Activated CD4-positive, CD25-positive, alpha-beta regulatory T cell treated with anti-CD3 and anti-CD28 coated beads, Interleukin-2, amount 50 U/mL, for 24 hours (primary cell): ENCODE results near the gene KIRREL2.
A peak's percentile ranks its signal among the peaks of the same experiment; 100 is the strongest.
"Not testable (repeated sequence)": the region's sequence is repeated elsewhere in the genome, so short reads cannot be mapped to it uniquely, and the experiment has no call there.

Source experiments
- ATAC-seq, 2 donors: fragments of 150-1000 bp; cut with Tn5 transposase; one replicate each; pipeline ENCODE4 v1.10.0; 2021; ENCODE audit warnings: mild to moderate bottlenecking in 1 of 2, moderate library complexity in 1 of 2

Gene KIRREL2

DNA sequence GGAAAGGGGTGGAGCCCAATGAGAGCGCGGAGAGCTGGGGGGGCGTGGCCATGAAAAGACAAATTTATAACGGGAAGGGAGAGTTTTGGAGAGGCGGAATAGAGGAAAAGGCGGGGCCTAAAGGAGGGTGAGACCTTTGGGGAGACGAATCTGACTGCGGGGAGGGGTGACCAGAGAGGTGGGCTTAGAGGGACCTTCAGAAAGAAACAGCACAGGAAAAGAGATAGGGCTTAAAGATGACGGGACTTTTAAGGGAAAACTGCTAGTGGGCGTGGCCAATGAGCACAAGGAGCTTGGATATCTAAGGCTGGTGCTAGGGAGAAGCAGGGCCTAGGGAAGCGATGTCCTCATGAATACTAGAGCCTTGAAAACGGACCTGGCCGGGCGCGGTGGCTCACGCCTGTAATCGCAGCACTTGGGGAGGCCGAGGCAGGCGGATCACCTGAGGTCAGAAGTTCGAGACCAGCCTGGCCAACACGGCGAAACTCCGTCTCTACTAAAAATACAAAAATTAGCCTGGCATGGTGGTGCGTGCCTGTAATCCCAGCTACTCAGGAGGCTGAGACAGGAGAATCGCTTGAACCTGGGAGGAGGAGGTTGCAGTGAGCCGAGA is 13.5 kb downstream of the KIRREL2 start:
- ATAC-seq: not testable (repeated sequence)

DNA sequence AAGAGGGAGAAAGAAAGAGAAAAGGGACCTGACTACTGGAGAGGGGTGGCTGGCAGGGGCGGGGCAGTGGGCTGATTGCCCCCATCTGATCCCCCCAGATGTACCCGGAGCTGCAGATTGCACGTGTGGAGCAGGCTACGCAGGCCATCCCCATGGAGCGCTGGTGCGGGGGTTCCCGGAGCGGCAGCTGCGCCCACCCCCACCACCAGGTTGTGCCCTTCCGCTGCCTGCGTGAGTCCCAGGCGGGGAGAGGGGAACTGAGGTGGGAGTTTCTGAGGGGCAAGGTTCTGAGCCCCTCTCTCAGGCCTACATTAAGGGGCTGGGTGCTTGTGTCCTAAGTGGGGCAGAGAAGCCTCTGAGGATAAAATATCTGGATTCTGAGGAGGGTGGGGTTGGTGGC is 14.1 kb downstream of the KIRREL2 start:
- ATAC-seq: no peak

DNA sequence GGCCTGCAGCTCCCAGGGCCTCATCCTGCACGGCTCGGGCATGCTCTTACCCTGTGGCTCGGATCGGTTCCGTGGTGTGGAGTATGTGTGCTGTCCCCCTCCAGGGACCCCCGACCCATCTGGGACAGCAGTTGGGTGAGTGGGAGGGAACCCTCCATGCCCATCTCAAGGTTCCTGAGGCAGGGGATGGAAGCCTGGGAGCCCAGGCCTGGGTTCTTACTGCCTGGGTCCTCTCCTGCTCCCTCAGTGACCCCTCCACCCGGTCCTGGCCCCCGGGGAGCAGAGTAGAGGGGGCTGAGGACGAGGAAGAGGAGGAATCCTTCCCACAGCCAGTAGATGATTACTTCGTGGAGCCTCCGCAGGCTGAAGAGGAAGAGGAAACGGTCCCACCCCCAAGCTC is 14.9 kb downstream of the KIRREL2 start:
- no peak for ATAC-seq

DNA sequence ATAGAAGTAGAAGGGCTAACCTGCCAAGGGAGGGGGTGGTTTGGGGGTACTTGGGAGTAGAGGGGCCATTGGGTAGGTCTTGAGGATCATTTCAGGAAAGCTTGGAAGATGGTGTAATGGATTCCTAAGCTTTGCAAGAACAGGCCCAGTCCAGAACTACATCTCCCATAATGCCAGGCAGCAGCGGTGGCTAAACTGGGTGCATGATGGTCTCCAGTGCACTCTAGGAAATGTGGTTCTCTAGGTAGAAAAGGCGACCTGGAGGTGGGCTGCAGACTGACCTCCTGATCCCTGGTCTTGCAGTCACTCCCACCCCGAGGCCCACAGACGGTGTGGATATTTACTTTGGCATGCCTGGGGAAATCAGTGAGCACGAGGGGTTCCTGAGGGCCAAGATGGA is 15.5 kb downstream of the KIRREL2 start:
- ATAC-seq: no peak

DNA sequence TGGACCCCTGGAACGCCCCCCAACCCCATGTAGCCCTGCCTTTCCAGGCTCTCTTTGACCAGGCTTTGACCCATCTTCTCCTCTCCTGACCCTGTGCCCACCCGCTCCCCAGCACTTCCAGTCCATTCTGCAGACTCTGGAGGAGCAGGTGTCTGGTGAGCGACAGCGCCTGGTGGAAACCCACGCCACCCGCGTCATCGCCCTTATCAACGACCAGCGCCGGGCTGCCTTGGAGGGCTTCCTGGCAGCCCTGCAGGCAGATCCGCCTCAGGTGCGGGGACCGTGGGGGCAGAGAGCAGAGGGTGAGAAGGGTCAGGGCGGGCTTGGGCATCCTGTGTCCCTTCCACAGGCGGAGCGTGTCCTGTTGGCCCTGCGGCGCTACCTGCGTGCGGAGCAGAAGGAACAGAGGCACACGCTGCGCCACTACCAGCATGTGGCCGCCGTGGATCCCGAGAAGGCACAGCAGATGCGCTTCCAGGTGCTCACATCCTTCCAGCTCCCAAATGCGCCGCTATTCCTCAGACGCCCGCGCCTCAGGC is 17.8 kb downstream of the KIRREL2 start:
- no peak for ATAC-seq

DNA sequence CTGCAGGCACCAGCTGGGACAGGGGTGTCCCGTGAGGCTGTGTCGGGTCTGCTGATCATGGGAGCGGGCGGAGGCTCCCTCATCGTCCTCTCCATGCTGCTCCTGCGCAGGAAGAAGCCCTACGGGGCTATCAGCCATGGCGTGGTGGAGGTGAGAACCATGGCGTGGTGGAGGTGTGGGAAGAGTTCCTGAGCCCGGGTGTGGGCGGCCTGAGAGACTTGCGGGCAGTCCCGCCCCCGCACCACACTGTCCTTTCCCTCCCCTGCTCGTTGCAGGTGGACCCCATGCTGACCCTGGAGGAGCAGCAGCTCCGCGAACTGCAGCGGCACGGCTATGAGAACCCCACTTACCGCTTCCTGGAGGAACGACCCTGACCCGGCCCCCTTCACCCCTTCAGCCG is 22.4 kb downstream of the KIRREL2 start:
- no peak for ATAC-seq

DNA sequence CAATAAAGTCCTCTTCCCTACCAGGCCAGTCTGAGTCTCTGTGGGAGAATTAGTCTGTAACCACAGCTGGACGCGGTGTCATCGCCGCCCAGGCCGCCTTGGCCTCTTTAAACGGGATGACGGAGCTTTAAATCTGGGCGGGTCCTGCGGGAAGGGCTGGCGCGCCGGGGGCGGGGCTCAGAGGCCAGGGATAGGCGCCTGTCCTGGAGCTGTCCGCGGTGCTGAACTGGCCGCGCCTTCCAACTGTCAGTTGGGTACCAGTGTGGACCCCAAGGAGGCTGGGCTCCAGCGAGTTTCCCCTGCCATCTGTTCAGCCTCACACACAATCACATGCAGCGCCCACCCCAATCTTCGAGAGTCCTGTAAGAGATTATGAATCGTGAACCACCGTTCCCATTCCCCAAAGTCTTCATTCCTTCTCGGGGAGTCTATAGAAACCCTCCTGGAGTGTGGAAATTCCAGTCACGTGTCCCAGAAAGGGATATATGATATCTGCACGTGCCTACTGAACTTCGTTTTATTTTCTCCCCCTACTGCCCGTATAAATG is 23.1 kb downstream of the KIRREL2 start:
- peak; percentile 73 to 79 for ATAC-seq

DNA sequence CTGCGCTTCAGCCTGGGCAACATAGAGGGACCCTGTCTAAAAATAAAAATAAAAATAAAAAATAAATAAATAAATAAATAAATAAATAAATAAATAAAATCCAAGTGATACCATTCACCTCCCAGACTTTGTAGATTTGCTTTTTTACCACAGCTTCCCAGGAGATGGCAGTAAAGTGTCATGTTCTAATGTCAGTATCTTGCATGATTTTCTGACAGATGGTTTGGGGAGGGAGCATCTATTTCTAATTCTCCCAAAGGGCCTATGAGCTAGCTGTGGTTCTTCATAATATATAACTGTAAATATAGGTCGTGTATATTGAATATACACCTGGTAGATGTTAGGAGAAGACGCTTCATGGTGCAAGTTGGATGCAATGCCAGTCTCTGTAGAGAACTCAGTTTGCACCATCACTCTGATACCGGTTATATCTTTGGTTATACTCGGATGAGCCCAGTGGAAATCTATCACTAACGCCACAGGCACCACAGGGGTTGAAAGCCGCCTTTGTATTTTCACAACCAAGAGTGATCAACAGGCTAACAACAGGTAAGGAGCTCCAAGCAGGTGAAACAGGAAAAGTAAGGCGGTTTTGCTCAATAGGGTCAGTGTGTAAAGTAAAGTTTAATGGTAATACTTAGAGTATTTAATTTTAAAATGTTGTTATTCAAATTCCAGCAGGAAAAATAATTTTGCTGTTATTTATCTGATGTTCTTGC is 25.6 kb downstream of the KIRREL2 start:
- ATAC-seq: peak; percentile 38 to 54

DNA sequence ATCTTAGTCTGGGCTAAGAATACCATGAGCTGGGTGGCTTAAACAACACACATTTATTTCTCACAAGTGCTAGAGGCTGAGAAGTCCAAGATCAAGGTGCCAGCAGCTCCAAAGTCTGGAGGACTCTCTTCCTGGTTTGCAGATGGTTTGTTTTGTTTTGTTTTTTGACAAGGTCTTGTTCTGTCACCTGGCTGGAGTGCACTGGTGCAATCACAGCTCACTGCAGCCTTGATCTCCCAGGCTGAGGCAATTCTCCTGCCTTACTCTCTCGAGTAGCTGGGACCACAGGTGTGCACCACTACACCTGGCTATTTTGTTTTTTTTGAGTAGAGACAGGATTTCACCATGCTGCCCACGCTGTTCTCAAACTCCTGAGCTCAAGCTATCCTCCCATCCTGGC is 27.2 kb downstream of the KIRREL2 start:
- ATAC-seq: no peak

DNA sequence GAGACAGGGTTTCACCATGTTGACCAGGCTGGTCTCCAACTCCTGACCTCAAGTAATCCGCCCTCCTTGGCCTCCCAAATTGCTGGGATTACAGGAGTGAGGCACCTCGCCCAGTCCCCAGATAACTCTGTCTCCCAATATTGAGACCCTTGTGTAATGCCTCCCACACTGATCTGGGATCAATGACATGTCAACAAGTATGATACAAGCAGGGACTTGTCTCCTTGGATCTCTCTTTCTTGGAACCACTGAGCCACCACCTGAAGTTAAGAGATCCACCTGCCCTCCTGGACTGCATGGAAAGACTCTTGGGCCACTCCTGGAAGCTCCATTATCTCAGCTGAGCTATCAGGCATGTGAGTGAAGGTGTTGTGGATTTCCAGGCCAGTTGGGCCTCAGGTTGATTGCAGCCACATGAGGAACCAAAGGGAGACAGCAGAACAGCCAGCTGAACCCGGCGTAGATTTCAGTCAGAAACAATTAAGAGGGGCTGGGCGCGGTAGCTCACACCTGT is 28.6 kb downstream of the KIRREL2 start:
- ATAC-seq: no peak

DNA sequence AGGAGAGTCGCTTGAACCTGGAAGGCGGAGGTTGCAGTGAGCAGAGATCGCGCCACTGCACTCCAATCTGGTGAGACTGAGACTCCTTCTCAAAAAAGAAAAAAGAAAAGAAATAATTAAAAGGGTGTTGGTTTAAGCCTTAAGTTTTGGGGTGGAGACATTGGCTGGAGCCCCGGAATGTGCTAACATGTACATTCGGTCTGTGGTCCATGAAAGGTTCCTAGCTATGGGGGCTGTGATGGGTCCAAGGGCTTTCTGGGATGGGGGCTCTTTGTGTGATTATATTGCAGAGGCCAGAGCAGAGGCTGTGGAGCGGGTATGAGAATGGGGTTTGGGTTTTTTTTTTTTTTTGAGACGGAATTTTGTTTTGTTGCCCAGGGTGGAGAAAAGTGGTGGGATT is 29.2 kb downstream of the KIRREL2 start:
- ATAC-seq: no peak

DNA sequence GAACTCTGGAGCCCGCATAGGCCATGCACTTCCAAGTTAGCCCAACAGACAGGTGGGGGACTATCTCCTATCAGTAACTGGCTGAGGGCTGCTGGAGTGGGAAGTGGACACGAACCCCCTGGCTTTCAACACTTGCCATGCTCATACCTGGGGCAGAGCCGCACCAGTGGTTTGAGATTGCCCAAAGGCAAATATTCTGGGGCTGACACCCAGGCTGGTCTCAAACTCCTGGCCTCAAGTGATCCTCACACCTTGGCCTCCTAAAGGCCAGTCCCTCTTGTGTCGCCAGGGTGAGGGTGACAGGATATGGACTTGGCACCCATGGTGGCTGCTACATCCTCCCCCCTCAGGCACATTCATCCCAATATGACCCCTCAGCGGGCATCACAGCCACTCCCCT is 30.5 kb downstream of the KIRREL2 start:
- ATAC-seq: no peak

DNA sequence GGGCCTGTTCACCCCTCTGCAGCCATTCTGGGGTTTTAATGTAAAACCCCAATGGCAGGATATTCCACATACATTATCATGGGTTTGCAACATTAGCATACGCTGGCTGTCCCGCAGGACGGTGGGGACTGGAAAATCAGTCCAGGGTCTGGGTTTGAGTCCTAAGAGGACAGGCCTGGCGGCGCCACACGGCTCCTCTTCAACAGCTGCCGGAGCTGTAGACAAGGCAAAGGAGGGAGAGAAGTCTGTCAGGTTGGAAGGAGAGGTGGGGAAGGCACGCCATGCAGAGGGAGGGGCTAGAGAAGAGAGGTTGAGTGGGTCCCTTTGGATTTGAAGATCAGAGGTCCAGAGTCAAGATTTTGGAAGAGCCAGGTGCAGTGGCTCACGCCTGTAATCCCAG is 31.7 kb downstream of the KIRREL2 start:
- ATAC-seq: no peak

DNA sequence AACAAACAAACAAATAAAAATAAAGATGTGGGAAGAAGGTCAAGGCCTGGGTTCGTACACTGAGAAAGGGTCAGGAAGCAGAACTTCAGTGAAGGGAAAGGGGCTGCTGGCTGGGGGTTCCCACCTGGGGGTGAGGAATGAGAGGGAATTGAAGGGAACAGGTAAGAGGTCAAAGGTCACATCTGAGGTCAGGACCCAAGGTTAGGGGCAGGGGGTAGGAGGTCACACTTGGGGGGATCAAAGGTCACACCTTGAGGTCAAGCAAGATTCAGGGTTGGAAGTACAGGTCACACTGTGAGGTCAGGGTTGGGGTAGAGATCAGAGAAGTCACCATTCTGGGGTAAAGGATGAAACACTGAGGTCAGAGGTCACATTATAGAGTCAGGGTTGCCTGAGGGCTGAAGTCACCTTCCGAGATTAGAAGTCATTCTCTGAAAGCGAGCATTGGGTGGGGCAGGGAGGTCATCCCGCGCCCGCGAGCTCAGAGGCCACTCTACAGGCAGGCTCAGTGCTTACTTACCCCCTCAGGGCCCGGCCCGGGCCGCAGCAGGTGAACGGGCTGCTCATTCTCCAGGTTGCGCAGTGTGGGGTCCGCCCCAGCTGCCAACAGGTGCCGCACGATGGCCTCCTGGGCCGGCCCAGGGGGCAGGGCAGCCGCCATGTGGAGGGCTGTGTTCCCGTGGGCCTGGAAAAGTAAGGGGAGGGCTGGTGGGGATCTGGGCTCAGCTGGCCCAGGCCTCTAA is 32.8 kb downstream of the KIRREL2 start:
- ATAC-seq: no peak

DNA sequence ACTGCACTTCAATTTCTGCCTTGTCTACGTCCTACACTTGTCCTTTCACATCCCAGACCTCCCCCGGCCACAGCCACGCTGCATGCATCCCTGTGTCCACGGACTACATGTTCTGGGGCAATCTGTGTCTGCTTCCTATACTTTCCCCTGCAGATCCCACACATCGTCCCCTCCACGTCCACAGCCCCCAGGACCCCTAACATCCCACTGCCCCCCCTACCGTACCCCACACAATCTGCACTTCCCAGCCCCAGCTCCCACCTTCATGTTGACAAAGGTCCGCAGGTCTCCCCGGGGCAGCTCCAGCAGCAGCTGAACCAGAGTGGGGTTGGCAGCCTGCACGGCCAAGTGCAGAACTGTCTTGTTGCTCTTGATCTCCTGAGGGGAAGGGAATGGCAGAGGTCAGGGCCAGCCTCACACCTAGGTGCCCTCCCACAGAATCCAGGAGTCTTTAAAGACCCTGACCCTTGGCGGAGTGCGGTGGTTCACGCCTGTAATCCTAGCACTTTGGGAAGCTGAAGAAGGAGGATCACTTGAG is 33.5 kb downstream of the KIRREL2 start:
- no peak for ATAC-seq

DNA sequence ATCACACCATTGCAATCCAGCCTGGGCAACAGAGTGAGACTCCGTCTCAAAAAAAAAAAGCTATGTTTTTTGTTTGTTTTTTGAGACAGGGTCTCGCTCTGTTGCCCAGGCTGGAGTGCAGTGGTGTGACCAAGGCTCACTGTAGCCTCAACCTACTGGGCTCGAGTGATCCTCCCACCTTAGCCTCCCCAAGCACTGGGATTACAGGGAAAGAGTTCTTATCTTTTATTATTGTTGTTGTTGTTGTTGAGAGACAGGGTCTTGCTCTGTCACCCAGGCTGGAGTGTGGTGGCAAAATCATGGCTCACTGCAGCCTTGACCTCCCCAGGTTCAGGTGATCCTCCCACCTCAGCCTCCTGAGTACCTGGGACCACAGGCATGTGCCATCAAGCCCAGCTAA is 35.1 kb downstream of the KIRREL2 start:
- not testable (repeated sequence) for ATAC-seq

DNA sequence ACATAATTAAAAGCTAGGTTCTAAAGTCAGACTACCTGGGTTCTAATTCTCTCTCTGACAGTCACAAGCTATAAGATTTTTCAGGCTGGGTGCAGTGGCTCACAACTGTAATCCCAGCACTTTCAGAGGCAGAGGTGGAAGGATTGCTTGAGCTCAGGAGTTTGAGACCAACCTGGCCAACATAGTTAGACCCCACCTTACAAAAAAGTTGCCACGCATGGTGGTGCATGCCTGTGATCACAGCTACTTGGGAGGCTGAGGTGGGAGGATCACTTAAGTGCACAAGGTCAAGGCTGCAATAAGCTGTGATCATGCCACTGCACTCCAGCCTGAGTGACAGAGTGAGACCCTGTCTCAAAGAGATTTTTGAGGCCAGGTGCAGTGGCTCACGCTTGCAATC is 37.6 kb downstream of the KIRREL2 start:
- ATAC-seq: no peak

DNA sequence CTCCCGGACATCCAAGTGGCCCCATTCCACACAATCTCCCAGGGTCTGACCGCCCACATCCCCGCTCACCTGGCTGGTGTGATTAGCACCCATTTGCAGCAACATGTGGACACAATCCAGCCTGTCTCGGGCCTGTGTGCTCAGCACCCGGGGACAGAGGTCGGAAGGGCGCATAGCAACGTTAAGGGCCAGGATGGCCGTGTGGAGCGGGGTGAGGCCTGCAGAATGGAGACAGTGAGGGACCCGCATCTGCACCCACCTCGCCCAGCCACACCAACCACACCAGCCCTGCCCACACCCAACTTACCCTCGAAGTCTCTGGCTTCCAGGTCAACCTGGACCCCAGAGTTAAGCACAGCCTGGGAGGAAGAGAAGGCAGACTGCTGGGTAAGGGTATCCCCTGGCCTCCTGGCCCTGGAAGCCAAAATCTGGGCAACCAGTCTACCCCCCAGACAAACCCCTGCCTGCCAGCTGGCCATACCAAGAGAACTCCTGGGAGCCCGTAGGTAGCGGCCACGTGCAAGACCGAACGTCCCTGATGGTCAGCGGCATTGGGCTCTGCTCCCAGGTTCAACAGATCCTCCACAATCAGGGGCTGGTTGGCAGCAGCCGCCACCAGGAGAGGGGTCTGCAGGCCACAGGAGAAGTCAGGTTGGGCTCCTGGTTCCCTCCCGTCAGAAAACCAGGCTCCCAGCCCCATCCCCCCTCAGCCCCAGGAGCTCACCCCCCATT is 39.4 kb downstream of the KIRREL2 start:
- no peak for ATAC-seq

DNA sequence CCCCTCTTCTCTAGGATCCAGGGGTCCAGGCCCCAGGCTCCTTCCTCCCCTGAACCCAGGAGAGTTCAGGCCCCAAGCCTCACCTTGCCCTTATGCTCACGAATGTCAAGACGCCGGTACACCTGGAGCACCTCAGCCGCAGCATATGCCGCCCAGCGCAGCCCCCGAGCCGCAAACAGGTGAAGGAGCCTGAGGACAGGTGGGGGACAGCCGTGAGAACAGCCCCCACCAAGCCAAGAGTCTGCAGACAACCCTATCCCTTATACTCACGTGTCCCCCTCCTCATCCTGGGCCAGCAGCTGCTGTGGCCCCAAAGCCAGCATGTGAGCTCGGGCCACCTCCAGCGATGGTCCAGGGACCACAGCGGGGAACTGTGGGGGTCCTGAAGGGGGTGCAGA is 39.9 kb downstream of the KIRREL2 start:
- ATAC-seq: no peak

DNA sequence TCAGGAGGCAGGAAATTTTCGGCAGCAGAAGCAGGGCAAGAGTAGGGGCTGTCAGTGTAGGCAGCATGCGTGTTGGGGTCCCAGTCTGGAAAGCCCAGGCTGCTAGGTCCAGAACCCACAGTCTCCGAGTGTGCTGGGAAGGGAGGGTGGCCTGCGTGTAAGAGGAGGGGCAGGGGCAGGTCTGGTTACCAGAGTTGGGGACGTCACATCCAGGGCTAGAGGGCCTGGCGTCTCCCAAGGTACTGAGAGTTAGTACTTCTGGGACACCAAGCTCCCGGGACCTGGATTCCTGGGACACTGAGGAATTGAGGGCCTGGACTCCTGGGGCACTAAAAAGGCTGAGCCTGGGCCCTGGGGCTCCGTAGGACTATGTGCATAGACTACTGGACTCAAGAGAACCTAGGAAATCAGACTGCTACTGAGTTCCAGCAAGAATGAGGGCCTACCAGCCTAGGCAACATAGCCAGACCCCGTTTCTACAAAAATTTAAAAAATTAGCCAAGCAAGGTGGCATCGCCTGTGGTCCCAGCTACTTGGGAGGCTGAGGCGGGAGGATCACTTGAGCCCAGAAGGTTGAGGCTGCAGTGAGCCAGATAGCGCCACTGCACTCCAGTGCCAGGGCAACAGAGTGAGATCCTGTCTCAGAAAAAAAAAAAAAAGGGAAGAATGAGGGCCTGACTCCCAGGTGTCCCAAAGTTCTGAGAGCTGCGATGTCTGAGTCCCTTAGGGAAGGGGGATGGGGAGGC is 41.2 kb downstream of the KIRREL2 start:
- no peak for ATAC-seq

DNA sequence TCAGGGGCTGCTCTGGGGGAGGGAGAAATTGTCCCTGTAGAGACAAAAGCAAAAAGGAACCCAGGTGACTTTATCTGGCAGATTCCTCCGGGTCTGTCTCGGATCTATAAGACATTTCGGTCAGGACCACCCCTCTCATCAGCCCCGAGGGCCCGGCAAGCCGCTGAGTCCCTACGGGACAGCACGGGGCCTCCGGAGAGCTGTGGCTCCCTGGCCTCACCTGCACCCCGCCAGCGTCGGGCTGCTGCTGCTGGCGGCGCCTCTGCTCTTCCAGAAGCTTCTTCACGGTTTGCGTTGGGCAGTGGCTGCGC is 41.7 kb downstream of the KIRREL2 start:
- ATAC-seq: no peak
